Measurements from ENCODE around the gene ZNF74.
A peak's percentile ranks its signal among the peaks of the same experiment; 100 is the strongest.
"Not testable (repeated sequence)": the region's sequence is repeated elsewhere in the genome, so short reads cannot be mapped to it uniquely, and the experiment has no call there.

Gene ZNF74

DNA sequence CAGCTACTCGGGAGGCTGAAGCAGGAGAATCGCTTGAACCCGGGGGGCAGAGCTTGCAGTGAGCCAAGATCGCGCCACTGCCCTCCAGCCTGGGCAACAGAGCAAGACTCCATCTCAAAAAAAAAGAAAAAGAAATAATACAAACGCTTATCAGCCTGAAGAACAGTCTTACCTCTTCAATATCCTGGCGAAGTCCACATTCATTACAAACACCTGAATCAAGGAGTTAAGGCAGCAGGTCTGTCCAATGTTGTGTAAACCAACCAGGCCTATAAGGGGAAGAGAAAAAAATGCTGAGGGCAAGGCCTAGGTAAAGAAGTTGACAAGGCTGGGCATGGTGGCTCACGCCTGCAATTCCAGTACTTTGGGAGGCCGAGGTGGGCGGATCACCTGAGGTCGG, 17.0 kb upstream of the ZNF74 start:
- DNase-seq, result not testable (repeated sequence)

DNA sequence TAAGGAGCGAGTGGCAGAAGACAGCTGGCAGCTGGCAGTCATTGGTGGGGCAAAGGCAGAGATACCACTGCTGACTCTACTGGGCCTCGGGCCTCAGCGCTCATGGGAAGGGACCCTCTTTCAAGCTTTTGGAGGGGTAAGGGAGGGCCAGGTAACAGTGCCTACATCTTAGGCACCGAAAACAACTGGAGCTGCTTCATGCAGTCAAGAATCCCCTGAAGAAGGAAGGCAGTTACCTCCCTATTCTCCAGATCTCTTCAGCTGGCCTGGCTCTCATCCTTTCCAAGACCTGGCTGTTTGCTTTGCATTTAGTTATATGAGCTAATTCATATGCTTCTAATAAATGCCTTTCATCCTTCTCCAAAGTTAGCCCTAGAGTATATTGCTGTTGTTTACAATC, 15.8 kb upstream of the ZNF74 start:
- no peak for DNase-seq

DNA sequence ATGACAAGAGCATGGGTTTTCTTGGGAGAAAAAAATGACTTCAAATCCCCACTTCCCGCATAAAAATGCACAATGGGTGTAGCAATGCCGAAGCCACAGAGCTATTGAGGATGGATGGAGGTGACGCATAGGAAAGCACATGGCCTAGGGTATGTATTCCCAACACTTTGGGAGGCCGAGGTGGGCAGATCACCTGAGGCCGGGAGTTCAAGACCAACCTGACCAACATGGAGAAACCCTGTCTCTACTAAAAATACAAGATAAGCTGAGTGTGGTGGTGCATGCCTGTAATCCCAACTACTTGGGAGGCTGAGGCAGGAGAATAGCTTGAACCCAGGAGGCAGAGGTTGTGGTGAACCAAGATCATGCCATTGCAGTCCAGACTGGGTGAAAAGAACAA, 15.3 kb upstream of the ZNF74 start:
- DNase-seq, result not testable (repeated sequence)

DNA sequence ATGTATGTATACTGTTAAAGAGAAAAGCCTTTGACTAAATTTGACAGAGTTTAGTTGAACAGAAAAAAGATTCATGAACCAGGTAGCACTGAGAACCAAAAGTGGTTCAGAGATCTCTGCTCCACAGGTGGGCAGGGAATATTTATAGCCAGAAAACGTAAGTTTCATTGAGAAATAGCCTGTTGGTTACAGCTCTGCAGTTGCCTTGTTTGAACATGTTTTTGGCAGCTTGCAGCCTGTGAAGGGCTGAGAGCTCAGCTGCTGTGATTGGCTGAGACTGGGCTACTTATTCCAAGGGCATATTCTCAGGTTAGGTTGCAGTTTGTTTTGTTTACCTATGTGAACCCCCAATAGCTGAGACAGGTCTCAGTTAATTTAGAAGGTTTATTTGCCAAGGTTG, 13.5 kb upstream of the ZNF74 start:
- DNase-seq, result no peak

DNA sequence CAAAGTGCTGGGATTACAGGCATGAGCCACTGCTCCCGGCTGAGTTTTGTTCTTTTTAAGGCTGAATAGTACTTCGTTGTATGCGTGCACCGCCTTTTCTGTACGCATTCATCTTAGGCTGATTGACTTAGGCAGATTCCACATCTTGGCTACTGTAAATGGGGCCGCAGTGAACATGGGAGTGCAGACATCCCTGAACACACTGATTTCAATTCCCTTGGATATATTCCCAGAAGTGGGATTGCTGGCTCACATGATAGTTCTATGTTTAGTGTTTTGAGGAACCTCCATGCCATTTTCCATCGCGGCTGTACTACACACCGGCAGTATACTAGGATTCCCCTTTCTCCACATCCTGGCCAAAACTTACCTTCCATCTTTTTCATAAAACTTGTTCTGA, 10.4 kb upstream of the ZNF74 start:
- no peak for DNase-seq

DNA sequence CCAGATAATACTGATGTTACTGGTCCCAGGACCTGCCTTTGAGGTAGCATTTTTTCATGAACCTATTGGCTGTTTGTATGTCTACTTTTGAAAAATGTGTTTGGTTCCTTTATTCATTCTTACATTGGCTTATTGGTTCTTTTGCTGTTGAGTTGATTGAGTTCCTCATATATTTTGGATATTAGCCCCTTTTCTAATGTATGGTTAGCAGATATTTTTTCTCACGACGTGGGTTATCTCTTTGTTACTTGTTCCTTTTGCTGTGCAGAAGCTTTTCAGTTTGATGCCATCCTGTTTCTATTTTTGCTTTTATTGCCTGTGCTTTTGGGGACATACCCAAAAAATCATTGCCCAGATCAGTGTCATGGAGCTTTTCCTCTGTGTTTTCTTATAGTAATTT, 9.8 kb upstream of the ZNF74 start:
- no peak for DNase-seq

DNA sequence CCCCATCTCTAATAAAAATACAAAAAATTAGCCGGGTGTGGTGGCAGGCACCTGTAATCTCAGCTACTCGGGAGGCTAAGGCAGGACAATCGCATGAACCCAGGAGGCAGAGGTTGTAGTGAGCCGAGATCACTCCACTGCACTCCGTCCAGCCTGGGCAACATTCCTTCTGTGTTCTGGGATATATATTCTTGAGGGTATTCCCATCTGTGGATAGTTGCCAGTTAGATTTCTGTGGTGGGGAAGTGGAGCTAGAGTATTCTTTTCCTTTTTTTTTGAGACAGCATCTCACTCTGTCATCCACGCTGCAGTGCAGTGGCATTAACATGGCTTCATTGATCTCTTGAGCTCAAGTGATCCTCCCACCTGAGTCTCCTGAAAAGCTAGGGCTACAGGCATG, 9.1 kb upstream of the ZNF74 start:
- no peak for DNase-seq

DNA sequence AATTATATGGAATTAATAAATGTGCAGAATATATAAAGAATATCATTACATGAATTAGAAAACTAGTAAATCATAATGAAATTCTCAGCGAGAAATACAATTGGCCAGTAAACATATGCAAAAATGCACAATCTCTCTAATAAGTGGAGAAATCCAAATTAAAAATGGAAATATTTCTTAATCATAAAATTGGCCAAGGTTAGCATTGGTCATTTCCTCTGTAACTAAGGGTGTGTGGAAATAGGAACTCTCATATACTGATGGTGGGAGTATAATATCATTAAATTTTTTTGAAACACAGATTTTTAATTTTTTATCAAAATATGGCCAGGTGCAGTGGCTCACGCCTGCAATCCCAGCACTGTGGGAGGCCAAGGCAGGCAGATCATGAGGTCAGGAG, 7.6 kb upstream of the ZNF74 start:
- DNase-seq, result no peak

DNA sequence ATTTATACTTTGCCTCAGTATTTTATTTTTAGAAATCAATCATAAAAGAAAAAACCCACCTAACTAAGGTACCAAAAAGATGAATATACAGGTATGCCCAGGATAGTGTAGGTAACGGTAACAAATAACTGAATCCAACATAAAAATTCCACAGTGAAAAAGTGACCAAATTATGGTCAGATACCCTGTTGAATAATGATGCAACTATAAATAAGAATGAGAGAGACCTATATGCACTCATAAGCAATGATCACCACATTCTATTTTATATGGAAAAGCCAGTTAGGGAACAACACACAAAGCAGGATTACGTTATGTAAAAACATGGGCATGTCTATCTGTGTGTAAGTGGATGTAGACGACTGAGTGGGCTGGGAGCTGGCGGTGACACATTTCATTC, 7.0 kb upstream of the ZNF74 start:
- DNase-seq, result no peak

DNA sequence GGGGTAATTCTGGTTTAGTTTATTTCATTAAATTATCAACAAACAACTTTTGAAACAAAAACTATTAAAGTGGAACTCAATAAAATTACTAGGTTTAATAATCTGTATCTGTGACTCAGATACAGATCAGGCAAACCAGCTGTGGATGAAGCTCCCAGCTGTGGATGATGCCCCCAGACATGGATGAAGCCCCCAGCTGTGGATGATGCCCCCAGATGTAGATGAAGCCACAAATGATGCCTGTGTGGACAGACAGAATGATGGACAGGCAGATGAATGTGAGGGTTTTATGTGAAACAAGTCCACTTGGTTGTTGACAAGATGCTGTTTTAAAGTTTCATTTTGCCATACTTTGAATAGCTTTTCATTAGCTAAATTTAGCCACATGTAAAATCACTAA, 5.8 kb upstream of the ZNF74 start:
- DNase-seq, result no peak

DNA sequence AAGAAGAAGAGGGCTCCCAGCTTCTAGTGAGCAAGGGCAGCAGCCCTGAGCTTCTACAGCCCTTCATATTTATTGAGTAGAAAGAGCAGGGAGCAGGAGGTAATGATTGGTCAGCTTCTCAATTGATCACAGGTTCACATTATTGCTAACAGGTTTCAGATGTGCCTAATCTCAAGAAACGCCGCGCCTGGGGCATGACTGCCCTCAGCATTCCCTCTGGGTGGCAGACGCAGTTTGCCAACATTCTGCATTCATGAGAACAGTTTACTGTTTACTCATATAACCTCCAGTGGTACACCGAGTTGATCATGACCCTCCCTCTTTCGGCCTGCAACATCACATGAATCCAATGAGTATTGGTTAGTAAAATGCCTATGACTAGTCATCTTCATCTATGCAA, 4.7 kb upstream of the ZNF74 start:
- no peak for DNase-seq

DNA sequence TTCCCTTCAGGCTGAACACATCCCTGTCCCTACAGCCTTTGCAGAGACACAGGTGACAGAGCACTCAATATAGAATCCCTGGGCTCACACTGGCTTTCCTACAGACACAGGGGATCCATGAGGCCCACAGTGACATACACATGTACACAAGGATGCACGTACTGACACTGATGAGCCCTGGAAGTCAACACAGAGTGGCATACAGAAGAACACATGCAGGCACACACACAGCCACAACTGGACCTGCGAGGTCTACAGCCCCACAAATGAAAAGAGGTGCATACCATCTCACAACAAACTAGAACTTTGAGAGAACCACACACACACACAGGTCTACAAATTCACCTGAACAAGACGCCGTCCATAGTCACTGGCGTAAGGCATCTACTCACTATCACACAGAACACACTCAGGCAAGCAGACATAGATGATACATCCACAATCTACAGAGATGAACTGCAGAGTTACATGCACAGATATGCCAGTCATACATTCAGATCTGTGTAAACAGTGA, 3.5 kb upstream of the ZNF74 start:
- no peak for DNase-seq

DNA sequence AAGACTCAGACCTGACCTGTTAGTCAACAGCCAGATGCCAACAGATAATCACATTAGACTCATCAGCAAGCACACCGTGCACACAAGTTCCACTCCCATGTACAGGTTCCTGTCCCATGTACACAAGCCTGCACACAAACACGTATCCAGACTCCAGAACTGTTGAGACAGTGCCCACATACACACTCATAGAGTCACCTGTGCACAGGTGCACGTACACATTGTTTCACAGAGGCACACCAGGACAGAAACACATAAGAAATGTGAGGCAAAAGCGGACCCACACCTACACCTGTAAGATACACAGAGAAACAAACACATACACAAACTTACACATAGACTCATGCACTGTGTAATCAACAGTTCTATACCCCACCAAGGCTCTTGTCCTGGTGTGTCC, 2.7 kb upstream of the ZNF74 start:
- DNase-seq, result no peak

DNA sequence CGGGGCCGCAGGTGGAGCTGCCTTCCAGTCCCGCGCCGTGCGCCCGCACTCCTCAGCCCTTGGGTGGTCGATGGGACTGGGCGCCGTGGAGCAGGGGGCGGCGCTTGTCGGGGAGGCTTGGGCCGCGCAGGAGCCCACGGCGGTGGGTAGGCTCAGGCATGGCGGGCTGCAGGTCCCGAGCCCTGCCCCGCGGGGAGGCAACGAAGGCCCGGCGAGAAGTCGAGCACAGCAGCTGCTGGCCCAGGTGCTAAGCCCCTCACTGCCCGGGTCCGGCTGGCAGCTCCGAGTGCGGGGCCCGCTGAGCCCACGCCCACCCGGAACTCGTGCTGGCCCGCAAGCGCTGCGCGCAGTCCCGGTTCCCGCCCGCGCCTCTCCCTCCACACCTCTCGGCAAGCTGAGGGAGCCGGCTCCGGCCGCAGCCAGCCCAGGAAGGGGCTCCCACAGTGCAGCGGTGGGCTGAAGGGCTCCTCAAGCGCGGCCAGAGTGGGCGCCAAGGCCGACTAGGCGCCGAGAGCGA, 1.5 kb upstream of the ZNF74 start:
- DNase-seq, result not testable (repeated sequence)

DNA sequence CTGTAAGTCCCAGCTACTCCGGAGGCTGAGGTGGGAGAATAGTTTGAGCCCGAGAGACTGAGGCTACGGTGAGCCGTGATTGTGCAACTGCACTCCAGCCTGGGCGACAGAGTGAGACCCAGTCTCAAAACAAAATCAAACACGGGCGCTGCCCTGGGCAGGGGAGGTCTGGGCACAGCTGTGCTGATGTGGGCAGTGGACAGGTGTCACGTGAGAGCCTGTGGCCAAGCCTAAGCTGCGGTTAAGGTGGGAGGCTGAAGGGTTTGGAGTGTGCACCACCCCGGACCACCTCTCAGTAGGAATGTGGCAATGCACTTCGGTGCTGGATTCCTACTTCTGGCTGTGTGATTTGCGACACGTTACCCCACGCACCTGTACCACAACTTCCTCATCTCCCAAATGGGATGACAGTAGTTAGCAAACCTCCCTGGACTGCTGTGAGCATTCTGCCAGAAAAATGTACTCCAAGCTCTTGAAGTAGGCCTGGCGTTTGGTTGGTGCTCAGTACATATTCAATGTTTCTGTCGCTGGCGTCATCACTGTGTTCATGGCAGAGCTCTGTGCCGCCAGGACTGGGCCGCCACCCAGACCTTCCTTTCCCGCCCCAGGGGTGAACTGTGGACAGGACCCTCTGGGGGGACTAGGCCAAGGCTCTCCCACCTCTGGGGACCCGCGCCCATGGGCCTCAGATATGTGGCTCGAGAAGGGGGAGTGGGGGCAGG, 807 bp upstream of the ZNF74 start:
- DNase-seq, result peak; percentile 9

DNA sequence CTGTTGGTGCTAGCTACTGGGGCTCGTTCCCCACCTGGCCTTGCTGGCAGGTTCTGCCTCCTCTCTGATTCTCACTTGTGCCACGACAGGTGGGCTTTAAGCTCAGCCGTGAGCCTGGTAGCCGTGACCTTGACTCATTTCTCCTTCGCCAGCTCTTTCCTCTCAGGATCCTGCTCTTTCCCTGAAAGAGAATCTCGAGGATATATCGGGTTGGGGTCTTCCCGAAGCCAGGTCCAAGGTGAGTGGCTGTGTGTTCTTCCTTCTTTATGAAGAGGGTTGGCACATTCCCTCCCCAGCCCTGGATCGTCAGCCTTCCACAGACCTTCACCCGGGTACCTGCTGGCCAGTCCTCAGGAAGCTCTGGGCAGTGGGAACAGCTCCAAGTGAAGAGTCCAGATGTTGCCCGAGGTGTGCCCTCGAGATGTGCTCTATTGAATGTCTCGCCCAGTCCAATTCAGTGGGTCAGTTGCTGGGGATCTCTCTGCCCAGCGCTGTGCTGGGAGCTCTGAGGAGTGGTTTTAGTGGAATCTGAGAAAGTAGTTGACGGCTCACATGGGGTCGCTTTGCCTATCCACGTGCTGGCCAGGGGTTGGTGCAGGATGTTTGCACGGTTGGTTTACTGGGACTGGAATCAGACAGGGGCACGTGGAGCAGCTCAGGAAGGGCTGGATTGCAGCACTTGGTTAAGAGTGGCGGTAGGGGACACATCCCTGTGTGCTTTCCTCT, 1.4 kb downstream of the ZNF74 start:
- no peak for DNase-seq

DNA sequence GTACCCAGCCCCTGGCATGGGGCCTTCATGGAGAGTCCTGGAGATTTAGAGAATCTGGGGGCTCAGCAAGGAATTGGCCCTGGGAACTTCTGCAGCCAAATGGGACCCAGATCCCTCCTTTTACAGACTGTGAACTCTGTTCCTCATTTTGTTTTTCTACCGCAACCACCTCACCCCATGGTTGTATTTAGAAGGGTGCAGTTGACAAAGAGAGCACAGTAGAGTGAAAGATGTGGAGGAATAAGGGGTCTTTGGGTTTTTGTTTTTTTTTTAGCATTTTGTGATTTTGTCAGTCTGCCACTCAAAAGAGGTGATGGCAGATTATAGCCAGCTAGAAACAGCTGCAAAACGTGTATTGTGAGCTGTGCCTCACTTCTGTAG, 1.9 kb downstream of the ZNF74 start:
- DNase-seq, result no peak

DNA sequence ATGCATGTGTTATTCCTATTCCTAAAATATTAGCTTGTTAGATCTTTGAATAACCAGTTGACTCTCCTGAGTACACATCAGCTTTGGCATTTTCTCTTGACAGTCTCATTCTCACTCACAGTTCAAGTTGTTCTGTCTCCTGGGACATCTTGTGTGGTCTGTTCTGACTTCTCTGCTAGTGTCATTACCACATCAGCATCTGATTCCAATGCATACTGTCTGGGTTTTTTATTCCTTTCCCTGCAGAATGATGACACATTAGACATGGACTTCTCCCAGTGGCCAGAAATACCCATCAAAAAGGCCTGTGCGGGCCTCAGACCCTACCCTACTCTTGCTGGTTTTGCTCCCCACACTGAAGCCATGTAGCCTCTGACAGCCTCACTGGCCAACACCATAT, 2.7 kb downstream of the ZNF74 start:
- no peak for DNase-seq

DNA sequence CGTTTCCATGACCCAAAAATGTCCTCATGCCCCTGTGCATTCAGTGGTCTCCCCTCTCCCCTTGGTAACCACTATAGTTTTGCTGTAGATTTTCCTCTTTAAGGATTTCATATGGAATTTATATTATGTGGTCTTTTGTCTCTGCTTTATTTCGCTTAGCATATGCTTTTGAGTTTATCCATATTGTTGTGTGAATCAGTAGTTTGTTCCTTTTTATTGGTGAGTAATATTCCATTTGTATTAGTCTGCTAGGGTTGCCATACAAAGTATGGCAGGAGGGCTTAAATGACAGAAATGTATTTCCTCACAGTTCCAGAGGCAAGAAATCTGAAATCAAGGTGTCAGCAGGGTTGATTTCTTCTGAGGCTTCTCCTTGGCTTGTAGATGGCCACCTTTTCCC, 3.5 kb downstream of the ZNF74 start:
- DNase-seq, result no peak

DNA sequence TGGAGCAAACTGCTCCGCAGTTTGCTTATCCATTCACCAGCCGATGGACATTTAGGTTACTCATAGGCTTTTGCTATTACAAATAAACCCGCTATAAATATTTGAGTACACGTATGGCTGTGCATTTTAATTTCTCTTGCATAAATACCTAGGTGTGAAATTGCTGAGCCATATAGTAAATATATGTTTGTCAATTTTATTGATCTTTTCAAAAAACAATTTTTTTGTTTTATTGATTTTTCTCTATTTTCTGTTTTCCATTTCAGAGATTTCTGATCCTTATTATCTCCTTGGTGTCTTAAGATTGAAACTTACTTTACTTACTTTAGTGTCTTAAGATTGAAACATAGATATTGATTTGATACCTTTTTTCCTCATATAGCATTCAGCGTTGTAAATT, 4.5 kb downstream of the ZNF74 start:
- no peak for DNase-seq

DNA sequence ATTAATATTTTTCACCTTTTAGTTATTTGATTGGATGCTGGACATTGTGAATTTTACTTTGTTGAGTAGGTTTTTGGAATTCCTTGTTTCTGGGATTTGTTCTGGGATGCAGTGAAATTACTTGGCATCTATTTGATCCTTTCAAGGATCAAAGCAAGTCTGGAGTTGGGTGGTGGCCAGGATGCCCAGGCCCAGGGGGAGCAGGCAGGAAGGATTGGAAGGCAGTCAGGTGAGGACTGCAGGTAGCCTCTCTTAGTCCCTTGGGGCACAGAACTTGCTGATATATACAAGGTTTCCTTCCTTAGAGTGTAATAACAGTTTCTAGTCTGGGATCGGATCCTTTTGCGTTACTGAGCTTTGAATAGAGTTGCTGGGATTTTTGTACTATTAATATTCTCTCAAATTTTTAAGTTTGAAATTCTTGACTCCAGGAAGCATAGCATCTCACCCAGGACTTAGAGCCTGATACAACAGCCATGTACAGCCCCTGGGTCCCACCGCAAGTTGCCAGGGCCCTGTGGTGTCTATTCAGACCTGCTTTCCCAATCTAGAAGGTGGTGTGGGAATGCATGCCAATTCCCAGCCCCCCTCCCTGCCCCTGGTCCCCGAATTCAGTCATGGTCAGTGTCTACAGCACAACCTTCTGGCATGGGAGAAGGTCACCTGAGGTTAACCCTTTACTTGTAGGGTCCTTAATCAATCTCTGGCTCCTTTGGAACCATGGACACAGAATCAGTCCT, 6.1 kb downstream of the ZNF74 start:
- no peak for DNase-seq

DNA sequence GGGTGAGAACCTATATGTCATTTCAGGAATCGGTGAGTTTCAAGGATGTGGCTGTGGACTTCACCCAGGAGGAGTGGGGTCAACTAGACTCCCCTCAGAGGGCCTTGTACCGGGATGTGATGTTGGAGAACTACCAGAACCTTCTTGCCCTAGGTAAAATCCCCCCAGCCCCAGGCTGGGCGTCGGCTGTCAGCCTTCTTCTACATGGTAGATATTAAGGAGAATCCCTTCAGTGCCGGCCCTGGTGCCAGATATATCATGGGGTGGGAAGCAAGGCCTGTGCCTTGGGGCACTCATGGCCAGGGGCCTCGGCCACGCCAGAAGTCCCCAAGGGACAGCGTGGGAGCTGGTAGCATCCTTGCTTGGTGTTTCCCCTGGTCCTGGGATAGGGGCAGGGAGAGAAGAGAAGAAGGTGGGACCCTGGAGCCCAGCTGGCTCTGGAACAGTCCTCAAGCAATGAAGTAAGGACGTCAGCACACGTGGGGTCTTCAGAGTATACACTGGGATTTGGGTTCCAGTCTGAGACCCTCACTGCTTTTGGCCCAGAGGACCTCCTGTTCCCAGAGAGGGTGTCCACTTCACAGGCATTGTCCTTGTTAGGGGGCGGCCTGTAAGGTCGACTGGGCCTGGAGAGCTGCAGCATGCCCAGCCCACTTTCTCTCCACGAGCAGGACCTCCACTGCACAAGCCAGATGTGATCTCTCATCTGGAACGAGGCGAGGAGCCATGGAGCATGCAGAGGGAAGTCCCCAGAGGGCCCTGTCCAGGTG, 6.8 kb downstream of the ZNF74 start:
- DNase-seq, result no peak
